ENCODE results near the gene TAF10. TPM values are rescaled to one million over a fixed set of nuclear protein-coding genes. Genes with fewer than 3 reads are reported as not detected.

TAF10 gene
- total RNA-seq, 1 donor from 2014 or later: 87.8 TPM

GRCh38 chr11:6626971-6627761 is 15.2 kb upstream of the TAF10 start:
- intact Hi-C loops (cut with DNase I): no loop called here
- no peaks in the 10 kb centered on the region for H3K27me3 ChIP-seq
- DNase-seq (no peak), ATAC-seq (no peak)
- no peak for TF ChIP-seq CTCF (IDR thresholded peaks at IDR 0.05)
- no peak overlapping the region for H3K4me3 ChIP-seq
- peaks cover under 1% of the 10 kb centered on the region for H3K36me3 ChIP-seq
- no peak overlapping the region for H3K27ac ChIP-seq
- no peaks in the 10 kb centered on the region for H3K4me1 ChIP-seq
- no peaks in the 10 kb centered on the region for H3K9me3 ChIP-seq

- ATAC-seq (no peak), DNase-seq (no peak)
- no peaks in the 10 kb centered on the region for H3K36me3 ChIP-seq
- H3K27me3 ChIP-seq: no peaks in the 10 kb centered on the region
- no peak for TF ChIP-seq CTCF (IDR thresholded peaks at IDR 0.05)
- no peaks in the 10 kb centered on the region for H3K9me3 ChIP-seq
- no peaks in the 10 kb centered on the region for H3K4me1 ChIP-seq
- intact Hi-C loops (cut with DNase I): no loop called here
- H3K4me3 ChIP-seq: no peak overlapping the region
- no peak overlapping the region for H3K27ac ChIP-seq
Measured at GRCh38 chr11:6625832-6626420, 13.9 kb upstream of the TAF10 start.

GRCh38 chr11:6625156-6625831 is 13.3 kb upstream of the TAF10 start:
- Histone ChIP-seq H3K27me3 (no peaks in the 10 kb centered on the region), H3K36me3 (no peaks in the 10 kb centered on the region), H3K27ac (no peak overlapping the region), H3K4me1 (no peaks in the 10 kb centered on the region), H3K4me3 (no peak overlapping the region), H3K9me3 (no peaks in the 10 kb centered on the region)
- TF ChIP-seq CTCF (IDR thresholded peaks at IDR 0.05): no peak
- no peak for DNase-seq
- intact Hi-C loops (cut with DNase I): no loop called here
- ATAC-seq: no peak

- ATAC-seq (no peak), DNase-seq (no peak)
- H3K27me3 ChIP-seq: no peaks in the 10 kb centered on the region
- no peak overlapping the region for H3K27ac ChIP-seq
- TF ChIP-seq CTCF (IDR thresholded peaks at IDR 0.05): no peak
- H3K4me1 ChIP-seq: no peaks in the 10 kb centered on the region
- no peaks in the 10 kb centered on the region for H3K36me3 ChIP-seq
- H3K4me3 ChIP-seq: no peak overlapping the region
- H3K9me3 ChIP-seq: no peaks in the 10 kb centered on the region
- intact Hi-C loops (cut with DNase I): no loop called here
Measured at GRCh38 chr11:6623391-6624363, 11.7 kb upstream of the TAF10 start.

All from upper lobe of right lung (tissue), 1 donor.